Activated naive CD4-positive, alpha-beta T cell (primary cell): Measurements from ENCODE around the gene TRIM16.
"Not testable (repeated sequence)": the region's sequence is repeated elsewhere in the genome, so short reads cannot be mapped to it uniquely, and the experiment has no call there.

Experiments used
- DNase-seq, 4 experiments: peaks; one replicate each; lab custom pipeline; 2025; lab: John Stamatoyannopoulos, UW

The TRIM16 gene

GRCh38 chr17:15615850-15616249 lies 68.3 kb downstream of the TRIM16 start:
- DNase-seq = not testable (repeated sequence)

DNA sequence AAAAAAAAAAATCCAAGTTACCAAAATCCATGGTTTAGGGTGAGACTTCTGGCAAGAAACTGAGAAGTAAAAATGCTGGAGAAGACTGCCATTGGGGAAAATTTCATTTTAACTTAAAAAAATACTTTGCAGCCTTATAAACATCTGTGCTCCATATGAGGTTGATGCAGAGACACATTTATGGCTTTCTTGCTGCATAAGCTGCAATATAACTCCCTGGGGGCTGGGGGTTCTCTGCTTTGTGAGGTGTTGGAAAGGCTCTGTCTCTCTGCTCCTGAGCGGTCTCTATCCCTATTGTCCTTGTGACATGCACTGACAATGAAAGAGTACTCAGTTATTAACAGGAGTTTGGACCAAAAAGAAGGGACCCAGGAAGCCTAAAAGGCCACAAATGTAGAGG lies 71.0 kb downstream of the TRIM16 start:
- not testable (repeated sequence) for DNase-seq

DNA sequence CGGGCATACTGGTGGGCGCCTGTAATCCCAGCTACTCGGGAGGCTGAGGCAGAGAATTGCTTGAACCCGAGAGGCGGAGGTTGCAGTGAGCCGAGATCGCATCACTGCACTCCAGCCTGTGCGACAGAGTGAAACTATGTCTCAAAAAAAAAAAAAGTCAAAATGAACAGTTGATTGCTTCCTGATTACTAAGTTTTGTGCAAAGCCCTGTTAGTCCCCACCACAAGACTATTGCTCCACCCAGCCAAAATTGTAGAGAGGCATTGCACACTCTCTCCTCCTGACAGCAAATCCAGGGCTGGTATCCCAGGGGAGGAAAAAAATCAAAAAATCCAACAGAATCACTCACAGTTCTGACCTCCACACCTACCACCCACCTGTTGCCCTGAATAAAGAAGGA lies 91.2 kb downstream of the TRIM16 start:
- DNase-seq = not testable (repeated sequence)

DNA sequence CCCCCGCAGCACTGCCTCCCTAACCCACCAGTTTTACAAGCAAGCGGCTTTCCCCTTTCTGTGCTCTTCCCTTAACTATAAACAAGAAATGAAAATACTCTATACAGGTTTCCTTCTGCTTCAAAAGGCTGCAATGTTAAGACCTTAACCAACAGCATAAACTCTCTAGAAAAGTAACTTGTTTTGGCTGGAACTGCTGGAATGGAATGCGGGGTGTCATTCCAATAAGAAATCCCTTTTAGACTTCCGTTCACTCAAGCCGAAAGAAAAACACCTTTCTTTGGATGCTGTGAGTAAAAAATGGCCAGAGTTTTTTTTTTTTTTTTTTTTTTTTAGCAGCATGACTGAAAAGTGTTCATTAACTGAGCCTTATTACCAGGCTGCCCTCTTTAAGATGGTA lies 92.1 kb downstream of the TRIM16 start:
- not testable (repeated sequence) for DNase-seq

DNA sequence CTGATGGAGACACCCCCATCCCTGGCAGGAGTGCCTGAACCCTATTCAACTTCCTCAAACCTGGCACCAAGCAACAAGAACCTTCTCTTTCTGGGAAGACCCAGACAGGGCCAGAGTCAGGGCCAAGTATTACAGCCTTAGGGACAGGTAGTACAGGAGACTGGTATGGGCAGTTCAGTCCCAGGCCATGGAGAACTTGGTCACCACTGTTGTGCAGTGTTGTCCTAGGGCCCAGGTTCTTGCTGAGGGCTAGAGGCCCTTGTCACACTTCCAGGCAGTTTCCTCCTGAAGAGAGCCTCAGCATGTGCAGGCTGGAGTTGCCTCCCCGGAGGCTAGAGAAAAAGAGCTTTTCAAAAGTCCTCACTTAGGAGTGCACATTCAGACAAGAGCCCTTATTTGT lies 93.3 kb downstream of the TRIM16 start:
- DNase-seq = not testable (repeated sequence)

DNA sequence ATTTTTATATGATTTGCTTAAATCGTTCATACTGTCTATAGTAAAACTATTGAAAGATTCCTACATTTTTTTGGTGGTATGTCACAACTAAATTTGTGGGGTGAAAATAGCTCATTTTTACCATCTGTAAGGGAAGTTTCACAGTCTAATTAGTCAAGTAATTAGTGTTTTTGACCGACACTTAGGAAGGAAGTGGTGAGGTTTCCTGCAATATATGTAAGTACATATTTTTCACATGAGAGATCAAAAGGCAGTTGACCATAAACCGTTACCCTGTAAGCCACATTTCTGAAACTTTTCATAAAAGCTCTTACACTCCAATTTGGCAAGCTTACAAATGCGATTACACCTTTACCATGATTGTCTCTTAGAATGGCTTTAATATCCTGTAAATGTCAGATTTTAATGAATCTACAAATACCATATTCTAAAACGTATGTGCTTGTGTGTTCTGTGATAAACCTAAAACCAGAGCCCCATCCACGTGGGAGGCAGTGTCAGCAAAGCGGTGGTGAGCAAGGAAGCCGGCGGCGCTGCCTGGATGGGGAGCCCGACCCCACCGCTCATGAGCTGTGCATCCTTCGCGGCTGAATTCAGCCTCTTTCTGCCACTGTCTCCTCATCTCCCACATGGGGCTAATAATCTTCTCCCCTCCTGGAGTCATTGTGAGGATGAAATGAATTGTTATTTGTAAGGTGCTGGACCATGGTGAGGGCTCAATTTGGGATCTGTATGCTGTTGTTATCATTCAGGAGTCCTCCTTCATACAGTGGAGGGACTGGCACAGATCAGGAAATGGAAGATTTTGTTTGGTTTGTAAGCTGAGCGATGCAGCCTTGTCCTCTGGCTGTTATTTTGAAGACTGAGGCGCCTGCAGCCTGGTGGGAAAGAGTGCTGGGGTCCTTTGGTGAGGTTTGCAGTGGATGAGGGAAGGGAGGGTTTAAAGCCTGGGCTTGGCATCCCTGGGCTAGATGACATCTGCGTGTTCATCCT lies 94.3 kb downstream of the TRIM16 start:
- not testable (repeated sequence) for DNase-seq

- not testable (repeated sequence) for DNase-seq
These were observed 96.1 kb downstream of the TRIM16 start for GRCh38 chr17:15588017-15588416.

DNA sequence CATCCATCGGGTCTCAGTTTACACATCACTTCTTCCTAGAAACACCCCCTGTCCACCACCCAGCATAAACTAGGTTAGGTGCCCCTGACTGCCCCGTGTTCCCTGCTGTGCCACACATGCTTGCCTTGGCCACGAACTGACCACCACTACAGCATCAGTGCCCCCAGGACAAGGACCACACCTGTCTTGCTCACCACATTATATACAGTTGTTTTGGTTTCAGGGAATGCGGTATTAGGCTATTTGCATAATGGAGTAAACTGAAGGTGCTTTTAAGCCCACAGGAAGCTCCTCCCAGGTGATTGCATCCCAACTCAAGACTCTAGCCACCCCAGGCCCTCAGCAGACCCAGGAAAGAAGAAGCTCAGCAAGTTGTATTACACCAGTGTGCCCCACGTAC lies 100.8 kb downstream of the TRIM16 start:
- DNase-seq = not testable (repeated sequence)

DNA sequence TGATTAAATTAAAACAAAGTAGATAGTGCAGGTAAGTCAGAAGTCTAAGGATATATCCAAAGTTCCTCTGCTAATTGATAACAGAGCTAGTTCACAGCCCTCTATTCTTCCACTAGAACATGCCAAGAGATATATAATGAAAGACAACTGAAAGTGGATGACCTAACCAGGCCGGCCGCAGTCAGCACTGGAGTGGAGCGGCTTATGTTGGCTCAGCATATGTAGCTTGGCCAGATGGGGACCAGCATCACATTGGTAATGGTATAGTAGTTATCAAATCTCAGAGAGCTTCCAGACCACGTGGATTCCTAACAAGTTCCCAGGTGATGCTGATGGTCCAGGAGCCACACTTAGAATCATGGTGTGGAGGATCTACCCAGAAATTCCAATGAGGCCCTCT lies 102.6 kb downstream of the TRIM16 start:
- not testable (repeated sequence) for DNase-seq
